ENCODE measurements around the gene C19orf25. TPM values are rescaled to one million over a fixed set of nuclear protein-coding genes. Genes with fewer than 3 reads are reported as not detected.

C19orf25 gene
- total RNA-seq, 1 donor from 2014 or later: 18.3 TPM

DNA sequence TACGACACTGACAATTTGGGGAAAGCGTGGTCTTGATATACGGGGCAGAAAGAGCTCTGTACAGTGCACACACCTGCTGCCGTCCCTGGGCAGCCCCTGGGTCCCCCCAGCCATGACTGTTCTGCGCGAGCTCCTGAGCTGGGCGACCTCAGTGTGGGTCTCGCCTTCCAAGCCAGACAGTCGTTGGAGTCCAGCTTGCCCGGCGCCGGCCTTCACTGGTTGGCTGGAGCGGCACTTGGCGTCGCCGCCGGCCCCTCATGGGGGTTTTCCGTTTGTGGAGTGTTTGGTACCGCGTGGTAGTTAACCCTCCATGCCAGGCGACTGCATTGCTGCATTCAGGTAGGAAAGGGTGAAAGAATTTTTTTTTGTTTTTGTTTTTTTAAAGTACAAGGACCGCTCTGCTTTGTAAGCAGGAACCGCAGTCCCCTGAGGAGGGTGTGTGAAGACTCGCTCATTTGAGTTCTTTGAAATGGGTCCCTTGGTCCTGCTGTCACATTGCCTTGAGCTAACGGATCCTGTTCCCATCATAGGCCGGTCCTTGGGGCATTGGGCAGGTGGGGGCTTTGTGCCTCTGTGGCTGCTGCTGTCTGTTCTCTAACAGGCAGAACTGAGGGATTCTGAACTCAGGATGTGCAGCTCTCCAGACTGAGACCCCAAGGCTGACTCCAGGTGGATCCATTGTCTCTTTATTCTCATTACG is 51.6 kb downstream of the C19orf25 start:
- intact Hi-C loops (cut with DNase I): no loop called here
- no peak for DNase-seq
- no peak for ATAC-seq (ENCODE audit: poor library complexity)

DNA sequence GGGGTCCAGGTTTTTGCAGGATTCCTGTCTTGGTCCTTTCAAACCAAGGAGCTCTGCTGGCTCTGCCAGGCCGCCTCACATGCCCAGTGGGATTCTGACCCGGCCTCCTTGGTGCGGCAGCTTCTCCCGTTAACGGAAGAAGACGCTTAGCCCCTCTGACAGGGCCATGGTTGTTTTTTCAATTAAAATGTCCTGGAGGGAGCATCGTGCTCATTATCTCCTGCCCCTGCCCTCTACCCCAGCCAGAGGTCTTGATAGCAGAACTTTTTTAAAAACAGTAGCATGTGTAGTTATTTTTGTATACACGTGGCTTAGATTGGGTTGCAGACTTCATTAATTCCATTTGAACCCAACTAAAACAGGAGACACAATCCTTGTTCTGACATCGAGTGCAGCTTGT is 52.3 kb downstream of the C19orf25 start:
- DNase-seq (no peak), ATAC-seq (ENCODE audit: poor library complexity) (no peak)
- intact Hi-C loops (cut with DNase I): no loop called here

DNA sequence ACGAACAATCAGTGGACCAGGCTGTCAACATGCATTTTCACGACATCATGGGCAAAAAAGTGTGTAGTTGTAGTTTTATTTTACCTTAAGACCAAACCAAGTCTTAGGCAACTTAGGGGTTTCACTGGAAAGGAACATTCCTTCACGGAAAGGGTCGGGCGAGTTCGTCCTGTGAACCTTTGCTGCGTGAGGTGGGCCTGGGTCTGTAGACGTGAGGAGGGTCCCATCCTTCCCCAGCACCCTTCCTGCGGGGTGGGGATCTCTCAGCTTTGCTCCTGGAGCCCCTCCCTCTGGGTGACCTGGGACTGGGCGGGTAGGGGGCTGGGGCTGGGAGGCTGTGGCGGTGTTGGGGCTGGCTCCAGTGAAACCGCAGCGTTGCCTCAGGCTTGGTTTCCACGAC is 53.1 kb downstream of the C19orf25 start:
- DNase-seq (no peak), ATAC-seq (ENCODE audit: poor library complexity) (no peak)
- intact Hi-C loops (cut with DNase I): no loop called here

DNA sequence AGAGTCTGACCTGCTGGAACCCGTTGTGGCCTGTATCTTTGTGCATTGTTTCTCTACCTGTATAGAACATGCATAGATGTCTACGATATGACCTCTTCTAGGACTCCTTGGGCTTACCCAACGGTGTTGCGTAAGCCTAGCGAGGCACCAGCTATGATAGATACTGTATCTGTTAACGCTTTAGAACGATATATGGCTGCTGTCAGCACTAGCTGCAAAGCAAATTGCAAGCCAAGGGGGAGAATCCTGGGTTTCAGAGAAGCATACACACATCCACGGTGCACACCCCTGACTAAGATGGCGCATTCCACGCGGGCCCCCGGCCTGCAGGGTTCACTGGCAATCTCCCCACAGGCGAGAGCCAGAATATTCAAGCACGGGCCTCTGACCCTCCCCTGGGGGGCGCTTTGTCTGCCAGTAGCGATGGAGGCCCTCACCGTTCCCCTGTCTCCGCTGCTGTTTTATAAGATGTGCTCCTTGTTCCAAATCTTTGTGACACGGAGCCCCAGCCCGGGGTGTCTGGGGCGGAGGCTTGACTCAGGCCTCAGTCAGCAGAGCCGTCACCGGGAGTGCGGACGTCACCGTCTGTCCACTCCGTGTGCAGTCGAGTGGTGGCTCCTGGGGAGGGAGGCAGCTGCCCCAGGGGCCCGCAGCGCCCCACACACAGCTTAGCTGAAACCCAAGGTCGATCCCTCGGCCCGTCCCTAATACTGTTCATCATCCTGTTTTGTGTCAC is 53.7 kb downstream of the C19orf25 start:
- ATAC-seq (ENCODE audit: poor library complexity): no peak
- intact Hi-C loops (cut with DNase I): no loop called here

DNA sequence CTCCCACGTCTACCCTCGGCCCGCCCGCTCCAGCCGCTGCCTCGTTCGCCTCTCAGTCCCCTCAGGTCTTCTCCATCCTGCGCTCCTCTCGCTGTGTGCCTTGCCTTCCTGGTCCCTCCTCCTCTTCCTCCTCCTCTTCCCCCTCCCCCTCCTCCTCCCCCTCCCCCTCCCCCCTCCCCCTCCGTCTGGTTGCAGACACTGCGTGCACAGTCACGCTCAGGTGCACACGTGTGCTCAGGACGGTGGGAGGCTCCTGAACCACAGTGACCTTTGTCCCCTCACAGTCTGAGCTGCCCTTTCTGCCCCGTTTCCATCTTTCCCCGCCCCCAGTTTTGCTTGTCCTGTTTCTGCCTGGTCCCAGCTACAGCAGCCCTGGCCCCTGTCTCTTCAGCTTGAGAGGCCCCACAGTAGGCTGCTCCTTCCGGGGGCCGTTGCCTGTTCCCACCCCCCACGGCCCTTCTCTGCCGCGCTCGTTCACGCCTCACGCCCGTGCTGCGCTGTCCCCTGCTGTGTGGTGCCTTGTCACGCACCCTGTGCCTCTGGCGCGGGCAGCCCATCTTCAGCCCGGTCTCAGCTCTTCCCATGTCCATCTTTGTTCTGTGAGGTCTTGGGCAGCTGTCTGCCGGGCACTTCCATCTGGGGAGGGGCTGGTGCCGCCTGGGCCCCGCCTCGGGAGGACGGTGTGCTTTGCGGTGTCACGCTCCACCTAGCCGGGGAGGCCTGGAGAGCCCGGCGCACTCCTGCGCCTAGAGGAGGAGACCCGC is 54.6 kb downstream of the C19orf25 start:
- ATAC-seq (ENCODE audit: poor library complexity): no peak
- intact Hi-C loops (cut with DNase I): no loop called here

More for the DNA sequence above, 53.7 kb downstream of the C19orf25 start:
- no peak for DNase-seq

DNA sequence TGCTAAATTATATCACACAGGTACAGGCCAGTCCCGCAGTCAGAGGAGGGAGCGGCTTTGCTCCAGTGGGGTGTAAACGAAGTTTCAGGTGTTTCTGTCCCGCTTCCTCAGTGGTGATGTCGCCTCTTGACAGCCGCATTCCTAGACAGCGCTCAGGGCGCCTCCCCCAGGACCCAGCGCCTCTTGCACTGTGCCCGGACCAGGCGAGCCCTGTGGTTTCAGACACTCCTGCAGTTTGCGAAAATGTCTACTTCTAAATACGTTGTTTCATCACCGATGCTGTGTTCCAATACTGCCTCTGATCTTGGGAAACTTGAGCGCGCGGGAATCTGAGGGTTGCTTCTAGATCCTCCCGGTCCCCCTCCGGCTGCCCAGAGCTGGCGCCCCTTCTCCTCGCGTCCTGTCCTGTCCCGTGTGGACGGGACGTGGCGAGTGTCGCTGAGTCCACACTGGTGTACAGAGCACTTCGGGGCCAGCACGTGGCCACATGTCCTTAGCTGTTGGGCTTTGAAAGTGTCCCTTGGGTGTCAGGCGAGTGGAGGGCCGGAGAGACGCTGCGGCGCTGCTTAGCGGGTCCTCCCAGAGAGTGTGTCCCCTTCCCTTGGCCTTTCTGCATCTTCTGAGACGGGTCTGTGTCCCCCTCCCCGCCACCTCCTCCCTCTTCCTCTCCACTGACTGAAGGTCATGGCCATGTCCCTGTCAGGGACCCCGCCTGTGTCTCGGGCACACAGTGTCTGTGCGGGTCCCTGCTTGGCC is 55.4 kb downstream of the C19orf25 start:
- ATAC-seq (ENCODE audit: poor library complexity): no peak

More for the DNA sequence above, 54.6 kb downstream of the C19orf25 start:
- no peak for DNase-seq

More for the DNA sequence above, 55.4 kb downstream of the C19orf25 start:
- intact Hi-C loops (cut with DNase I): no loop called here
- no peak for DNase-seq

Other genes starting within 250 kb of the C19orf25 start
- 1.1 TPM for gene CBARP, start 241.2 kb downstream of the C19orf25 start, total RNA-seq
- 692 TPM for gene ATP5F1D, start 237.5 kb downstream of the C19orf25 start, total RNA-seq
- 54.1 TPM for gene MIDN, start 230.6 kb downstream of the C19orf25 start, total RNA-seq
- 219 TPM for gene CIRBP, start 209.9 kb downstream of the C19orf25 start, total RNA-seq
- gene FAM174C, start 203.7 kb downstream of the C19orf25 start, total RNA-seq: 12.4 TPM
- not detected for gene EFNA2, start 193.3 kb downstream of the C19orf25 start, total RNA-seq
- gene NDUFS7, start 95.3 kb downstream of the C19orf25 start, total RNA-seq: 461 TPM
- 93.5 TPM for gene GAMT, start 77.7 kb downstream of the C19orf25 start, total RNA-seq
- 82.9 TPM for gene DAZAP1, start 71.6 kb downstream of the C19orf25 start, total RNA-seq
- 671 TPM for gene RPS15, start 40.8 kb downstream of the C19orf25 start, total RNA-seq
- gene APC2, start 29.1 kb downstream of the C19orf25 start, total RNA-seq: 0.22 TPM
- 1.4 TPM for gene PCSK4, start 11.1 kb upstream of the C19orf25 start, total RNA-seq
- 1.1 TPM for gene REEP6, start 12.0 kb upstream of the C19orf25 start, total RNA-seq
- gene ADAMTSL5, start 33.8 kb upstream of the C19orf25 start, total RNA-seq: 22.5 TPM
- not detected for gene PLK5, start 44.9 kb upstream of the C19orf25 start, total RNA-seq
- 8.0 TPM for gene MEX3D, start 89.1 kb upstream of the C19orf25 start, total RNA-seq
- gene MBD3, start 113.7 kb upstream of the C19orf25 start, total RNA-seq: 52.4 TPM
- 1,222 TPM for gene UQCR11, start 126.2 kb upstream of the C19orf25 start, total RNA-seq
- gene TCF3, start 173.4 kb upstream of the C19orf25 start, total RNA-seq: 20.0 TPM